H9 (cell line): ENCODE measurements around the gene GLCE. TPM values are rescaled to one million over a fixed set of nuclear protein-coding genes. Genes with fewer than 3 reads are reported as not detected.

Experiments used
- DNase-seq: peaks from one replicate; pipeline ENCODE4 v3.0.0-alpha.2; 2017
- H2AFZ ChIP-seq: one replicate; pipeline ENCODE4 v1.6.1; 2013; ENCODE audit warnings: mild to moderate bottlenecking, low read length, control low read depth, moderate library complexity
- H2AK5ac ChIP-seq: 2 replicates; pipeline ENCODE4 v1.6.1; 2013; ENCODE audit warnings: low read length, control low read depth, mixed read lengths; ENCODE audit not compliant: insufficient read length
- H2BK120ac ChIP-seq: one replicate; pipeline ENCODE4 v1.6.1; 2013; ENCODE audit warnings: low read depth, mild to moderate bottlenecking, low read length, control low read depth, inconsistent platforms; ENCODE audit not compliant: poor library complexity, severe bottlenecking
- H2BK12ac ChIP-seq: 2 replicates; pipeline ENCODE4 v1.6.1; 2013; ENCODE audit warnings: low read length, control low read depth, mixed read lengths, low read depth; ENCODE audit not compliant: insufficient read length
- H2BK15ac ChIP-seq: 2 replicates; pipeline ENCODE4 v1.6.1; 2013; ENCODE audit warnings: low read depth, low read length, control low read depth
- H2BK20ac ChIP-seq: one replicate; pipeline ENCODE4 v1.6.1; 2013; ENCODE audit warnings: low read depth, mild to moderate bottlenecking, low read length, control low read depth, inconsistent platforms; ENCODE audit not compliant: poor library complexity, severe bottlenecking
- H2BK5ac ChIP-seq: 2 replicates; pipeline ENCODE4 v1.6.1; 2013; ENCODE audit warnings: low read length, control low read depth, mixed read lengths; ENCODE audit not compliant: insufficient read length
- H3K14ac ChIP-seq: 2 replicates; pipeline ENCODE4 v1.6.1; 2013; ENCODE audit warnings: low read length, control low read depth; ENCODE audit not compliant: insufficient read depth
- H3K18ac ChIP-seq: 2 replicates; pipeline ENCODE4 v1.6.1; 2013; ENCODE audit warnings: low read depth, mild to moderate bottlenecking, mixed read lengths, low read length, control low read depth; ENCODE audit not compliant: insufficient read length
- H3K23ac ChIP-seq: 2 replicates; pipeline ENCODE4 v1.6.1; 2013; ENCODE audit warnings: low read length, control low read depth, mixed read lengths, low read depth; ENCODE audit not compliant: insufficient read length
- H3K23me2 ChIP-seq: 2 replicates; pipeline ENCODE4 v1.6.1; 2013; ENCODE audit warnings: low read depth, mild to moderate bottlenecking, mixed read lengths, low read length, control low read depth; ENCODE audit not compliant: insufficient read length, poor library complexity, severe bottlenecking
- H3K27ac ChIP-seq: 2 replicates; pipeline ENCODE4 v1.5.1; 2013; ENCODE audit warnings: low read length, control low read depth, mixed read lengths, low read depth; ENCODE audit not compliant: insufficient read length
- H3K27me3 ChIP-seq: 2 replicates; pipeline ENCODE4 v1.6.1; 2013; ENCODE audit warnings: low read length, control low read depth, inconsistent platforms; ENCODE audit not compliant: insufficient read depth
- H3K4ac ChIP-seq: 2 replicates; pipeline ENCODE4 v1.6.1; 2013; ENCODE audit warnings: low read depth, mild to moderate bottlenecking, control low read depth, inconsistent platforms, low read length, moderate library complexity
- H3K4me1 ChIP-seq: 2 replicates; pipeline ENCODE4 v1.6.1; 2013; ENCODE audit warnings: low read length, control low read depth, inconsistent platforms; ENCODE audit not compliant: insufficient read depth
- H3K4me2 ChIP-seq: 2 replicates; pipeline ENCODE4 v1.6.1; 2013; ENCODE audit warnings: low read length, control low read depth, mixed read lengths; ENCODE audit not compliant: insufficient read length, insufficient read depth
- H3K56ac ChIP-seq: 2 replicates; pipeline ENCODE4 v1.6.1; 2013; ENCODE audit warnings: low read depth, mild to moderate bottlenecking, mixed read lengths, low read length, control low read depth; ENCODE audit not compliant: insufficient read length
- H3K79me1 ChIP-seq: 2 replicates; pipeline ENCODE4 v1.6.1; 2013; ENCODE audit warnings: low read depth, mild to moderate bottlenecking, moderate library complexity, low read length, control low read depth, inconsistent platforms; ENCODE audit not compliant: insufficient read depth, poor library complexity, severe bottlenecking
- H3K79me2 ChIP-seq: 2 replicates; pipeline ENCODE4 v1.6.1; 2013; ENCODE audit warnings: low read length, control low read depth, inconsistent platforms; ENCODE audit not compliant: insufficient read depth
- H3K9ac ChIP-seq: 2 replicates; pipeline ENCODE4 v1.6.1; 2013; ENCODE audit warnings: low read length, control low read depth, mixed read lengths; ENCODE audit not compliant: insufficient read length; ENCODE audit errors: extremely low read depth
- H3K9me3 ChIP-seq: one replicate; pipeline ENCODE4 v1.6.1; 2013; ENCODE audit warnings: low read depth, low read length, inconsistent platforms; ENCODE audit not compliant: control insufficient read depth
- H3T11ph ChIP-seq: one replicate; pipeline ENCODE4 v1.6.1; 2013; ENCODE audit warnings: mild to moderate bottlenecking, low read length, control low read depth, inconsistent platforms
- H4K20me1 ChIP-seq: one replicate; pipeline ENCODE4 v1.6.1; 2013; ENCODE audit not compliant: control insufficient read depth, insufficient read length, insufficient read depth
- H4K5ac ChIP-seq: 2 replicates; pipeline ENCODE4 v1.6.1; 2013; ENCODE audit warnings: low read depth, mild to moderate bottlenecking, mixed read lengths, low read length, control low read depth; ENCODE audit not compliant: insufficient read length
- H4K8ac ChIP-seq: replicated peaks from 2 replicates; pipeline ENCODE4 v1.6.1; 2013; ENCODE audit warnings: low read length, control low read depth, mixed read lengths, low read depth; ENCODE audit not compliant: insufficient read length
- H4K91ac ChIP-seq: 2 replicates; pipeline ENCODE4 v1.6.1; 2013; ENCODE audit warnings: low read depth, mild to moderate bottlenecking, moderate library complexity, mixed read lengths, low read length, control low read depth; ENCODE audit not compliant: insufficient read length
- H3K27ac Mint-ChIP-seq, 3 experiments: 2 replicates in 2 of 3; 3 replicates in 1 of 3; pipeline ENCODE4 v1.8.0; 2020 to 2021; ENCODE audit warnings: mixed read lengths in 3 of 3, mild to moderate bottlenecking in 1 of 3, moderate library complexity in 1 of 3
- H3K27me3 Mint-ChIP-seq: 2 replicates; pipeline ENCODE4 v1.8.0; 2021; ENCODE audit warnings: low read depth, mild to moderate bottlenecking, moderate library complexity, mixed read lengths
- H3K36me3 Mint-ChIP-seq, 3 experiments: 2 replicates in 2 of 3; 3 replicates in 1 of 3; pipeline ENCODE4 v1.8.0; 2020 to 2021; ENCODE audit warnings: low read depth in 3 of 3, mixed read lengths in 3 of 3; ENCODE audit not compliant: insufficient read depth in 1 of 3
- H3K4me1 Mint-ChIP-seq, 2 experiments: 2 replicates each; pipeline ENCODE4 v1.8.0; 2020; ENCODE audit warnings: mixed read lengths in 2 of 2
- H3K4me3 Mint-ChIP-seq, 2 experiments: 2 replicates in 1 of 2; 3 replicates in 1 of 2; pipeline ENCODE4 v1.8.0; 2020 to 2021; ENCODE audit warnings: mild to moderate bottlenecking in 2 of 2, mixed read lengths in 2 of 2, moderate library complexity in 1 of 2
- H3K9me3 Mint-ChIP-seq, 2 experiments: 2 replicates in 1 of 2; 3 replicates in 1 of 2; pipeline ENCODE4 v1.8.0; 2020; ENCODE audit warnings: mild to moderate bottlenecking in 2 of 2, mixed read lengths in 2 of 2, moderate library complexity in 1 of 2
- CTCF ChIP-seq: fragments of 200-600 bp; sonication (generic); conservative IDR thresholded peaks from 3 replicates; pipeline ENCODE4 v1.8.0; 2021; ENCODE audit warnings: antibody characterized with exemption, mild to moderate bottlenecking
- WGBS: extraction: QIAGEN DNeasy Blood & Tissue Kit; methylation state at CpG from one replicate; pipeline ENCODE4 v1.1.7; 2013; ENCODE audit warnings: missing lambda C conversion rate, low lambda C conversion rate, mixed read lengths; ENCODE audit not compliant: insufficient read length; ENCODE audit errors: extremely low coverage; 5-methylcytosine and 5-hydroxymethylcytosine counted together
- total RNA-seq: library from RNA; stranded (reverse); gene quantifications from 2 replicates; pipeline ENCODE4 v1.2.1, GENCODE V29; 2021

The GLCE gene
- total RNA-seq, 1 experiment from 2014 or later = 12.2 TPM

DNA sequence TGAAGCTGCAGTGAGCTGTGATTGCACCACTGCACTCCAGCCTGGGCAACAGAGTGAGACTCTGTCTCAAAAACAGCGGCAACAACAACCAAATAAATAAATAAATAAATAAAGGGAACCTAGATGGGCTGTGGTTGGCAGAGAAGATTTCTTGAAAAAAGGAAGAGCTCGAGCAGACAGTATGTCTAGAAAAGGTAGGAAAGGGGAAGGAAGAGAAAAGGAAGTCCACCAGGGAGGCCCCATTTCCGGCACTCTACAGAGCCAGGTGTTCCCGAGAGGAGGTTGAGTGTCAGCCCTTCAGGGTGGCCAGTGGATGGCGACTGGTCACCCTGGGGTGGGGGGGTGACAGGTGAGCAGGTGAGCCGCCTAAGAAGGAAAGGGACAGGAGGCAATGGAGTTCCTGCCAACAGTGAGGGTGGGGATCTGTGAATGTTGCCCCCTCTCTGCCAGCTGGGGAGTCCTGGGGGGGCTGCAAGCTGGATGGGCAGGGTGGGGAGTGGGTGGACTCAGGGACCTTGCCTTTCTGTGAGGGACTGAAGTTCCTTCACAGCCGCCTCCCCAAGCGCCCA is 153.1 kb downstream of the GLCE start:
- H3K4me3 Mint-ChIP-seq = no peak overlapping the region
- no peak overlapping the region for H3K27ac ChIP-seq
- H4K20me1 ChIP-seq = no peaks in the 10 kb centered on the region
- H3K79me2 ChIP-seq = no peaks in the 10 kb centered on the region
- H3K79me1 ChIP-seq = no peaks in the 10 kb centered on the region
- no peak overlapping the region for H3K14ac ChIP-seq
- H3K9me3 ChIP-seq = no peaks in the 10 kb centered on the region
- no peak overlapping the region for H3K18ac ChIP-seq
- H2BK5ac ChIP-seq = no peak overlapping the region
- no peak overlapping the region for H2AFZ ChIP-seq
- no peak overlapping the region for H3K9ac ChIP-seq
- no peak overlapping the region for H3K56ac ChIP-seq
- H2BK120ac ChIP-seq = no peak overlapping the region
- TF ChIP-seq CTCF = no peak
- no peak overlapping the region for H2BK20ac ChIP-seq
- H3K4me2 ChIP-seq = no peak overlapping the region
- peaks cover 9% of the 10 kb centered on the region for H3K27me3 Mint-ChIP-seq
- DNase-seq = no peak
- H4K5ac ChIP-seq = no peak overlapping the region
- H3K27me3 ChIP-seq = no peaks in the 10 kb centered on the region
- H3K36me3 Mint-ChIP-seq = no peaks in the 10 kb centered on the region
- H3T11ph ChIP-seq = no peak overlapping the region
- H4K8ac ChIP-seq = no peak overlapping the region
- H4K91ac ChIP-seq = no peak overlapping the region
- no peaks in the 10 kb centered on the region for H3K9me3 Mint-ChIP-seq
- H3K4me1 Mint-ChIP-seq = peaks cover 16 to 34% of the 10 kb centered on the region in 2 experiments
- H2BK12ac ChIP-seq = no peak overlapping the region
- no peak overlapping the region for H3K27ac Mint-ChIP-seq
- no CpG with 5 or more reads among the region's 8 CpGs for WGBS
- no peak overlapping the region for H3K23ac ChIP-seq
- H3K23me2 ChIP-seq = no peaks in the 10 kb centered on the region
- no peak overlapping the region for H2AK5ac ChIP-seq
- H3K4me1 ChIP-seq = no peaks in the 10 kb centered on the region
- H3K4ac ChIP-seq = no peak overlapping the region
- no peak overlapping the region for H2BK15ac ChIP-seq
